ENCODE results near the gene SCAF4.

The SCAF4 gene

DNA sequence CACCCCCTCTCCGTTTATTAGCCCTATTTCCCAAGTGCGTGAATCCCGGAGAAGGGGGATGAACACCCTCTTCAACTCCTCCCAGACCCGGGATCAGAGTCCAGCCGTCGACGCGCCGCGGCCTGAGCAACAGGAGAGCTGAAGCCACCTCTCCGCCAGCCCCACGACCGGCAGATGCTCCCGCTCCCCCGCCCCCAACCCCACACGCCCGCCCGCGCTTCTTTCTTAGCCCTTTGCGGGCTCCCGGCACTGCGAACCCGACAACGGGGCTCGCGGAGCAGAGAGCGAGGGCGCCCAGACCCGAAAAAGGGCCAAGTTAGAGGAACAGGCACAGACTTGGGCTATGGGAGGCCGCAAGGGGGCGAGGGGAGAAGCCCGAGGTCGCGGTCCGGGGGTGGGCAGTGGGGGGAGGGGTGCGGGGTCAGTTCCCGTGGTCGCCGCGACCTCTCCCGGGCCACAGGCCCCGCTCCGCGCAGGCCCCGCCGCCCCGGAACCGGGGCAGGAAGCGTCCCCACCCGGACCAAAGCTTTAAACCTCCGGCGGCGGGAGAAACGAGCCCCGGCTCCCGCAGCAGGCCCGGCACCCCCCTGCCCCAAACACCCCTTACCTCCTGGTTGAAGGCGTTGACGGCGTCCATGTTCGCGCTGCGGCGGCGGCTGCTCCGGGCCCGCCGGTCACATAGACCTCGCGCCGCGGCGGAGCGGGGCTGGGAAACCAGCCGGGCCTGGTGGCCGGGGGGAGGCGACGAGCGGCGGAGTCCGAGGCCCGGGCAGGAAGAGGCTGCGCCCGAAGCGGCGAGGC lies 662 bp downstream of the SCAF4 start:
- TF ChIP-seq, protein P1, sequence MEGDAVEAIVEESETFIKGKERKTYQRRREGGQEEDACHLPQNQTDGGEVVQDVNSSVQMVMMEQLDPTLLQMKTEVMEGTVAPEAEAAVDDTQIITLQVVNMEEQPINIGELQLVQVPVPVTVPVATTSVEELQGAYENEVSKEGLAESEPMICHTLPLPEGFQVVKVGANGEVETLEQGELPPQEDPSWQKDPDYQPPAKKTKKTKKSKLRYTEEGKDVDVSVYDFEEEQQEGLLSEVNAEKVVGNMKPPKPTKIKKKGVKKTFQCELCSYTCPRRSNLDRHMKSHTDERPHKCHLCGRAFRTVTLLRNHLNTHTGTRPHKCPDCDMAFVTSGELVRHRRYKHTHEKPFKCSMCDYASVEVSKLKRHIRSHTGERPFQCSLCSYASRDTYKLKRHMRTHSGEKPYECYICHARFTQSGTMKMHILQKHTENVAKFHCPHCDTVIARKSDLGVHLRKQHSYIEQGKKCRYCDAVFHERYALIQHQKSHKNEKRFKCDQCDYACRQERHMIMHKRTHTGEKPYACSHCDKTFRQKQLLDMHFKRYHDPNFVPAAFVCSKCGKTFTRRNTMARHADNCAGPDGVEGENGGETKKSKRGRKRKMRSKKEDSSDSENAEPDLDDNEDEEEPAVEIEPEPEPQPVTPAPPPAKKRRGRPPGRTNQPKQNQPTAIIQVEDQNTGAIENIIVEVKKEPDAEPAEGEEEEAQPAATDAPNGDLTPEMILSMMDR (IDR thresholded peaks at IDR 0.05; ENCODE audit: low read depth, low read length, missing control alignments) = peak; percentile 1
- H3K4me3 ChIP-seq (replicated peaks; ENCODE audit: low read depth, low read length) = peak overlapping the region; percentile 89
- no peak for DNase-seq (ENCODE audit: extremely low read depth, low read depth)

DNA sequence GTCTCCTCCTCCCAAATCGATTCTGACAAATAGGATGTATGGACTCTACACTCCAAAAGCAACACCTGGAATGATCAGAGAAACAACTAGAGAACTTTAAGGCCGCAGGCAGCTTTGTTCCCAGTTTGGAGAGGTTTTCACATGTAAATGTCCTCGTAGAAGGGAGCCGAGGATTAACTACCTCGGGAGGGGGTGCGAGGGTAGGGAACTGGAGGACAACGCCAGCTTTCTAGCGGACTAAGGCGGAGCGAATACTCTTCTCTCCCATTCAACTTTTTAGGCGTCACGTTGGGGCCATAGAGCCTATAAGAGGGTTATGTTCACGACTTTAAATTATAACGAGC lies 1.2 kb downstream of the SCAF4 start:
- no peak for DNase-seq (ENCODE audit: extremely low read depth, low read depth)
- H3K4me3 ChIP-seq (replicated peaks; ENCODE audit: low read depth, low read length) = peak overlapping the region; percentile 89
- TF ChIP-seq, protein P1 (IDR thresholded peaks at IDR 0.05; ENCODE audit: low read depth, low read length, missing control alignments) = no peak

DNA sequence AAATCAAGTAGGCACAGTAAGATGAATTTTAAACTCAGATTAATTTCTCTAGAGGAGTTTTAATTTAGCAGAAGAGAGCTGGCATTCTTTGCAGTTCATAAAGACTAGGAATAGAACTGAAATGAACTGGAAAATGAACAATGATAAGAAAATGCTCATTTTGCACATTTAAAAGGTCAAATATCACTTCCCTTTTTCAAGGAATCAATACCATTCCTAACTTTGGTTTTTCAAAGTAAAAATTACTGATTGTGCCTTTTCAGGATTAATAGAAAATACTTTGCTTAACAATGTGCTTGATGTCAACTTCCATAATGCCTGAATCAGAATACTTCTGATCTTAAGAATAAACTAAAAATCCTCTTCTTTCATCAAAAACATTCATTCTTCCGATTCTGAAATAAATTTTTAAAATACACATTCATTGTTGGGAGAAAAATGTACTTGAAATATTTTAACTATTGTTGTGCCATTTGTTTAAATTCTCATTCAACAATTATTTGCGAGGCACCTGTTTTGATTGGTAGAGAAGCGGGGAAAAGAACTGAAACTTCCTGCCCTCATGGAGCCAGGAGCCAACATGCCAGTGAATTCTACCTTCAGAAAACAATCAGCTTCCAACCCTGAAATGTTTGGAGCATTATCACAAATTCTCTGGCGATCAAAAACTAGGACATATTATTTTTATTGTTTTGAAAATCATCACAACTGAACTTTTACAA lies 2.1 kb downstream of the SCAF4 start:
- H3K4me3 ChIP-seq (replicated peaks; ENCODE audit: low read depth, low read length) = peak overlapping the region; percentile 89
- no peak for DNase-seq (ENCODE audit: extremely low read depth, low read depth)
- TF ChIP-seq, protein P1 (IDR thresholded peaks at IDR 0.05; ENCODE audit: low read depth, low read length, missing control alignments) = no peak

DNA sequence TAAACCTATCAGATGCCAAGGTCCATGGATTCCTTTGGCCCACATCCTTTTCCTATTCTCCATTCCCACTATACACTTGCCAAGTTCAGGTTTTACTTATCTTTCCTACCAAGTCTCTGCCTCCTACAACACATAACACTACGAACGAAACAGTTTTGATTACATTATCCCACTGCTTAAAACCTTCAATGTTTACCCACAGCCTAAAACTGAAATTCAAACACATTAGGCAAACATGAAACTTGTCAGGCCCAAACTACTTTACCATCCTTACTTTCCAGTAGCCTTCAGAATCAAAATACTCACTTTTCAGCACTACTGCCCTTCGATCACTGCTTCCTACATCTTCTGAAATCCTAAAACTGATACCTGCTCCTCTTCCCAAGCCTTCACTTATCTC lies 3.0 kb downstream of the SCAF4 start:
- DNase-seq (ENCODE audit: extremely low read depth, low read depth) = no peak
- no peak overlapping the region; the same call in 1 of the 2 replicates for H3K4me3 ChIP-seq (replicated peaks; ENCODE audit: low read depth, low read length)
- TF ChIP-seq, protein P1 (IDR thresholded peaks at IDR 0.05; ENCODE audit: low read depth, low read length, missing control alignments) = no peak

DNA sequence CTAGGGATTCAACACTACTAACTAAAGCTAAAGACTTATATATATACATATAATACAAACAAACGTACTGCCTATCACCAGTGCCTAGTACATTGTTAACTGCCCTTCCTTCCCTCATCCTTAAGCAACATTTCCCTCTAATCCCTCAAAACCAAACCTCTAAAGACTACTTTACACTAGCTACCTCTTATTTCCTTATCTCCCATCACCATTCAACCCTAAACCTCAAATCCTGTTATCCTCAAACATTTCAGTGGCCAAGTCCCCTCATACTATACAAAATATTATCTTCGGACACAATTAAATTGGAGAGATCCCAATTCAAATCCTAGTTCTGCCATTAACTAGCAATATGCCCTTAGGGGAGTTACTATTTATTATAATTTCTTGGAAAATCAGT lies 3.7 kb downstream of the SCAF4 start:
- TF ChIP-seq, protein P1 (IDR thresholded peaks at IDR 0.05; ENCODE audit: low read depth, low read length, missing control alignments) = no peak
- no peak for DNase-seq (ENCODE audit: extremely low read depth, low read depth)
- H3K4me3 ChIP-seq (replicated peaks; ENCODE audit: low read depth, low read length) = no peak overlapping the region

DNA sequence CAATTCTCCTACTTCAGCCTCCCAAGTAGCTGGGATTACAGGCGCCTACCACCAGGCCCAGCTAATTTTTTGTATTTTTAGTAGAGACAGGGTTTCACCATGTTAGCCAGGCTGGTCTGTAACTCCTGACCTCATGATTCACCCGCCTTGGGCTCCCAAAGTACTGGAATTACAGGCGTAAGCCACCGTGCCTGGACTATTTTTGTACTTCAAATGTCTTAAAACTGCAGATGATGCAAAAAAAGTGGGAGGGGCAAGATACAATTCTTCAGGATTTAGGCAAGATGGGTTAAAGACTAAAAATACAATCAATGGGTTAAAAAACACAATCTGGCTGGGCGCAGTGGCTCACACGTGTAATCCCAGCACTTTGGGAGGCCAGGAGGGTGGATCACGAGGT lies 4.7 kb downstream of the SCAF4 start:
- TF ChIP-seq, protein P1 (IDR thresholded peaks at IDR 0.05; ENCODE audit: low read depth, low read length, missing control alignments) = no peak
- no peak for DNase-seq (ENCODE audit: extremely low read depth, low read depth)
- H3K4me3 ChIP-seq (replicated peaks; ENCODE audit: low read depth, low read length) = no peak overlapping the region
